ENCODE data around the gene PLSCR4. TPM values are rescaled to one million over a fixed set of nuclear protein-coding genes. Genes with fewer than 3 reads are reported as not detected.
A peak's percentile ranks its signal among the peaks of the same experiment; 100 is the strongest.
"Not testable (repeated sequence)": the region's sequence is repeated elsewhere in the genome, so short reads cannot be mapped to it uniquely, and the experiment has no call there.

The PLSCR4 gene, protein sequence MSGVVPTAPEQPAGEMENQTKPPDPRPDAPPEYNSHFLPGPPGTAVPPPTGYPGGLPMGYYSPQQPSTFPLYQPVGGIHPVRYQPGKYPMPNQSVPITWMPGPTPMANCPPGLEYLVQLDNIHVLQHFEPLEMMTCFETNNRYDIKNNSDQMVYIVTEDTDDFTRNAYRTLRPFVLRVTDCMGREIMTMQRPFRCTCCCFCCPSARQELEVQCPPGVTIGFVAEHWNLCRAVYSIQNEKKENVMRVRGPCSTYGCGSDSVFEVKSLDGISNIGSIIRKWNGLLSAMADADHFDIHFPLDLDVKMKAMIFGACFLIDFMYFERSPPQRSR
- total RNA-seq = 1.0 and 1.1 TPM in 2 replicates
- long read RNA-seq = 0 reads

DNA sequence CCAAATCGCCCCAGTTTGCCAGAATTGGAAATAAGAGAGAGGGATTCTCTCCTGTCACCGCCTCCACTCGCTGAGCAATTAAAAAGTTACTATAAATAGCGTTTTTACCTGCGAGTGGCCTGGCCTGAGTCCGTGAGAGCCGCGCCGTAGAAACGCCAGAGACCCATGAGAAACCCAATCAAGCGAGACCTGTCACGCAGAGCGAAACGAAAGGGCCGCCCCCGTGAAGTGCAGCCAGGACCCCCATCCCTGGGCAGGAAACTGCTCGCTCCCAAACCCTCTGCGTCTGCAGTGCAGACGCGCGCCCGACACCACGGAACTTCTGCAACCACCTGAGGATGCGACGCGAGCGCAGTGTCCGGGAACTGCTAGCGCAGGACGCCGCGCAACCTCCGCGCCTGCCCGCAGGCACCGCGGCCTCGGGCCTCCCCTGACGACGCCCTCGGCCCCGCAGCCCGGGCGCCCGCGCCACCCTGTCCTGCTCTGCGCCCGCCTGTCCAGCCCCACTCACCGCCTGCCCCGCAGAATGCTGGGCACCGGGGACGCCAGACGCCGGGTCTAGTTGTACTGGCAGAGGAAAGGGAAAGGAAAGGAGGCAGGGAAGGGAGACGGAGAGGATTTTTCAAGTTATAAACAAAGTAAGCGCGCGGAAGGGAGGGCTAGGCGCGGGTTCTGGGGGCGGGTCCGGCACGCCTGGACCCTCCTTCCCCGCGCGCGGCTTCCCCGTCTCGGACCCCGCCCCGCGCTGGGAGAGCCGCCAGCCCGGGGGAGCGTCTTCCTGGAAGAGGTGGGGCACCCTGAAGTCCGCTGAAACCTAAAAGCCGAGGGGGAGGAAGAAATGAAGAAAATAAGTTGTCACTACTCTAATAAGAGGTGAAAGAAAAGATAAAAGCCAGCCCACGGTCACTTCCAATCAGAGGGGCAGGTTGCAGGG is at the start of gene PLSCR4:
PLSCR4 (minus strand) TSS at position 657 of the 934 bp plus-strand sequence. CDS start 29,034 bp downstream, outside the sequence.
- peak; percentile 29 for DNase-seq (ENCODE audit: low read depth, low spot score)
- peak within 1 kb of the TSS; percentile 94 for H3K4me3 Mint-ChIP-seq
- H3K27ac Mint-ChIP-seq (ENCODE audit: unreplicated experiment) = no peak within 1 kb of the TSS
- peaks cover 6% of the 10 kb centered on the region for H3K4me1 Mint-ChIP-seq
- TF ChIP-seq, protein P1, sequence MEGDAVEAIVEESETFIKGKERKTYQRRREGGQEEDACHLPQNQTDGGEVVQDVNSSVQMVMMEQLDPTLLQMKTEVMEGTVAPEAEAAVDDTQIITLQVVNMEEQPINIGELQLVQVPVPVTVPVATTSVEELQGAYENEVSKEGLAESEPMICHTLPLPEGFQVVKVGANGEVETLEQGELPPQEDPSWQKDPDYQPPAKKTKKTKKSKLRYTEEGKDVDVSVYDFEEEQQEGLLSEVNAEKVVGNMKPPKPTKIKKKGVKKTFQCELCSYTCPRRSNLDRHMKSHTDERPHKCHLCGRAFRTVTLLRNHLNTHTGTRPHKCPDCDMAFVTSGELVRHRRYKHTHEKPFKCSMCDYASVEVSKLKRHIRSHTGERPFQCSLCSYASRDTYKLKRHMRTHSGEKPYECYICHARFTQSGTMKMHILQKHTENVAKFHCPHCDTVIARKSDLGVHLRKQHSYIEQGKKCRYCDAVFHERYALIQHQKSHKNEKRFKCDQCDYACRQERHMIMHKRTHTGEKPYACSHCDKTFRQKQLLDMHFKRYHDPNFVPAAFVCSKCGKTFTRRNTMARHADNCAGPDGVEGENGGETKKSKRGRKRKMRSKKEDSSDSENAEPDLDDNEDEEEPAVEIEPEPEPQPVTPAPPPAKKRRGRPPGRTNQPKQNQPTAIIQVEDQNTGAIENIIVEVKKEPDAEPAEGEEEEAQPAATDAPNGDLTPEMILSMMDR (conservative IDR thresholded peaks at IDR 0.05) = no peak
- peaks cover 3% of the 10 kb centered on the region for H3K36me3 Mint-ChIP-seq (ENCODE audit: low read depth)
- peaks cover 11% of the 10 kb centered on the region for H3K27me3 Mint-ChIP-seq (ENCODE audit: low read depth)
- H3K9me3 Mint-ChIP-seq = no peaks in the 10 kb centered on the region

DNA sequence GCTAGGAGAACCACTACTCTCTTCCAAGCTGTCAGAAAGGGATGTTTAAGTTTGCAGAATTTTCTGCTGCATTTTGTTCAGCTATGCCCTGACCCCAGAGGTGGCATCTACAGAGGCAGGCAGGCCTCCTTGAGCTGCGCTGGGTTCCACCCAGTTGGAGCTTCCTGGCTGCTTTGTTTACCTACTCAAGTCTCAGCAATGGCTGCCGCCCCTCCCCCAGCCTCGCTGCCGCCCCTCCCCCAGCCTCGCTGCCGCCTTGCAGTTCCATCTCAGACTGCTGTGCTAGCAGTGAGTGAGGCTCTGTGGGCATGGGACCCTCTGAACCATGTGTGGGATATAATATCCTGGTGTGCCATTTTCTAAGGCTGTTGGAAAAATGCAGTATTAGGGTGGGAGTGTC is 42.5 kb upstream of the PLSCR4 start:
- H3K36me3 Mint-ChIP-seq (ENCODE audit: low read depth); H3K4me3 Mint-ChIP-seq; DNase-seq (ENCODE audit: low read depth, low spot score); H3K4me1 Mint-ChIP-seq; H3K27me3 Mint-ChIP-seq (ENCODE audit: low read depth); H3K27ac Mint-ChIP-seq (ENCODE audit: unreplicated experiment); H3K9me3 Mint-ChIP-seq: not testable (repeated sequence)

DNA sequence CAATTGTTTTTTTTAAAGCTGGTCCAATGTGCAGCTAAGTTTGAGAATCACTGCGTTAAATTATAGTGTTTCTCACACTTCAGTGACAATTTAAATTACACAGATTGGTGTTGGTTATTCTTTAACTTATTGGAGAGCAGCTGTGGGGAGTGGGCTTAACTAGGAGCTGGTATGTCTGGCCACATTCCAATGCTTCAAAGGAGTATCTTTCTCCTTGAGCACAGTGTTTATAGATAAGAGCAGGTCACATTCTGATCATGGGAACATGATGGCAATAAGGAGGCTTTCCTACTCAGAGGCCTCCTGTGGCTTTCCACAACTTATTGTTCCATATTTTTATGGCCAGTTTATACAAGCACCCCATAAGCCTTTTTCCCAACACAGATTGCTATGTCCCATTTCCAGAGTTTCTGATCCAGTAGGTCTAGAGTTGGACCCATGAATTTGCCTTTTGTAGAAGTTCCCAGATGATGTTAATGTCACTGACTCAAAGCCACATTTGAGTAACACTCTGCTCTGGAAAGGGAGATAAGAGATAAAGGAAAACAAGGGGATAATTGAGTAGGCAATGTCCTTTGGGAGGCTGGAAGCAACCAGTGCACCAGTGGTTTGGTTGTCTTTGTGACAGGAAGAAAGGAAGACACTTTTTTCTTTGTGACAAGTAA is 33.0 kb upstream of the PLSCR4 start:
- Mint-ChIP-seq H3K27ac (ENCODE audit: unreplicated experiment) (no peak overlapping the region), H3K4me3 (no peak overlapping the region)

DNA sequence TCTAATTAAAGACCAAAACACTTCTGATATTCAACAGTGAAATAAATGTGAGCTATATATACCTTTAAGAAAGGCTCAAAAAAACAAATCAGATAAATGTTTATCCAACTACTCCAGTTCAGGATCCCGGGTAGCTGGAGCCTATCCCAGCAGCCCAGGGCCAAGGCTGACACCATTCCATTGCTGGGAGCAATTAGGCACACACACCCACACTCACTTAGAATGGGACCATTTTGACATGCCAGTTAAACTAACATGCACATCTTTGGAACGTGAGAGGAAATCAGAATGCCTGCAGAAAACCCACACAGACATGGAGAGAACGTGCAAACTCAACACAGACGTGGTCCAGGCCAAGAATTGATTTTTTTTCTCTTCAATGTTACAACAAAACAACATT is 30.0 kb upstream of the PLSCR4 start:
- Mint-ChIP-seq H3K27ac (ENCODE audit: unreplicated experiment) (no peak overlapping the region), H3K27me3 (ENCODE audit: low read depth) (no peaks in the 10 kb centered on the region), H3K4me1 (no peaks in the 10 kb centered on the region), H3K36me3 (ENCODE audit: low read depth) (no peaks in the 10 kb centered on the region), H3K9me3 (no peaks in the 10 kb centered on the region), H3K4me3 (no peak overlapping the region)
- DNase-seq (ENCODE audit: low read depth, low spot score) = no peak
- TF ChIP-seq, protein P1 (conservative IDR thresholded peaks at IDR 0.05) = no peak

More for the DNA sequence above, 33.0 kb upstream of the PLSCR4 start:
- TF ChIP-seq, protein P1 (conservative IDR thresholded peaks at IDR 0.05) = no peak
- H3K27me3 Mint-ChIP-seq (ENCODE audit: low read depth) = no peaks in the 10 kb centered on the region
- H3K9me3 Mint-ChIP-seq = peaks cover 2% of the 10 kb centered on the region
- no peaks in the 10 kb centered on the region for H3K4me1 Mint-ChIP-seq
- DNase-seq (ENCODE audit: low read depth, low spot score) = no peak
- no peaks in the 10 kb centered on the region for H3K36me3 Mint-ChIP-seq (ENCODE audit: low read depth)

DNA sequence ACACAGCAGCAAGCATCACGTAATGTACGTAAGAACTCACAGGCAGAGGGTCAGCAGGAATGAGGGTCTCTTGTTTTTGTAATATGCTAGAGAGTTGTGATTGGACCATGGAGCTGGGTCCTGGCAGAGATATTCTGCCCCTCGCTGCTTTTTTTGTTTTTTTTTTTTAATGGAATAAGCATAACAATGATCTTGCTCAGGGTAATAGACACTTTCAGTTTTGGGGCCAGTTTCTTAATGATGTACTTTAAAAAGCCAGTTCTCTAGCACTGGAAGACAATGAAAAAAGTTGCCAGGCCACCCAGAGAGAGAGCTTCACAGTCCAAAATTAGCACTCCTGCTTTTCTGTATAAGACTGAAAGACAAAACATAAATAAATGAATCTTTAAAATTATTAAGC is 29.0 kb upstream of the PLSCR4 start:
- H3K36me3 Mint-ChIP-seq (ENCODE audit: low read depth) = no peaks in the 10 kb centered on the region
- H3K27ac Mint-ChIP-seq (ENCODE audit: unreplicated experiment) = no peak overlapping the region
- H3K9me3 Mint-ChIP-seq = no peaks in the 10 kb centered on the region
- no peak for DNase-seq (ENCODE audit: low read depth, low spot score)
- no peaks in the 10 kb centered on the region for H3K27me3 Mint-ChIP-seq (ENCODE audit: low read depth)
- no peak overlapping the region for H3K4me3 Mint-ChIP-seq
- no peaks in the 10 kb centered on the region for H3K4me1 Mint-ChIP-seq
- TF ChIP-seq, protein P1 (conservative IDR thresholded peaks at IDR 0.05) = no peak

Data from neural crest cell (in vitro differentiated cells).